Measurements from ENCODE around the gene POMT1.
A peak's percentile ranks its signal among the peaks of the same experiment; 100 is the strongest.

The POMT1 gene

DNA sequence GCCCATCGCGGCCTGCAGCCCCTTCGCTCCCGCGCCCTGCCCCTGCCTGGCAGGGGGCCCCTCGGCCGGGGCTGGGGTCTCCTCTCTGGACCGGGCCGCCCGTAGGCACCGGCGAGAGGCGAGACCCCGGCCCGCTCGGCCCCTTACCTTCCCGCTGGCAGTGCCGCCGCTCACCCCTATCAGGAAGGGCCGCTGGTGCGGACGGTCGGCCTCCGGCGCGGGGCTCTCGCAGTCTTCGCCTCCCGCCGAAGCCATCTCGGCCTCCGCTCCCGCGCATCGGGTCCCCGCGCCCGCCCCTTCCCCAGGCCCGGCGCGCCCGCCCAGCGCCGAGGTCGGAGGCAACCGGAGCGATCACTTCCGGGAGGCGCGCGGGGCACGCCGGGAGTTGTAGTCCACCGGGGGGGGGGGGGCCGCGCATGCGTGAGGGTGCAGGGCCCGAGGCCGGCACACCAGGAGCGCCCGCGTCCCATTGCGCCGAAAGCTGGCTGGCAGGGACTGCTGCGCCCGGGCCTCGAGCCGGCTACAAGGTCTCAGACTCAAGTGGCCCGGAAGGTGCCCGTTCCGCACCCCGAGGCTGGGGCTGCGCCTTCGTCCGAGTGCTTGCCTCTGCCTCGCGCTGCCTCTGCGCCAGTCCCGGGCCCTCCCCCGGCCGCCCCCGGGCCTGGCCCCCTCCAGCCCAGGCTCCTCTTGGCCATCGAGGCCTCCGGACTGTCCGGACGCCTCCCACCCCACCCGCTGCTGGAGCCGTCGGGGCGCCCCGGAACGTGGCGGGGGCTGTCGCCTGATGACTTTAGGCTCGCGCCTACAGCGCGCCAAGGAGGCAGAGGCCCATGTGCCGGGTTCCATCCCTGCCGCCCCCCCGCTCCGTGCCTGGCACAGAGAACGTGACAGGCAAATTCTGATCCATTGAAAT lies 28.5 kb downstream of the POMT1 start, which contains the start of gene UCK1:
TSS of gene UCK1 (minus strand) at position 344 of the 913 bp plus-strand sequence. CDS start at position 255, 89 bp downstream.
- peak; percentile 93 for ATAC-seq
- no peak for TF ChIP-seq ZC3H10 (CRISPR knock-in tag; IDR thresholded peaks at IDR 0.05)
- TF ChIP-seq TOX (CRISPR knock-in tag; IDR thresholded peaks at IDR 0.05; ENCODE audit: borderline replicate concordance) = no peak
- TF ChIP-seq, protein P1, sequence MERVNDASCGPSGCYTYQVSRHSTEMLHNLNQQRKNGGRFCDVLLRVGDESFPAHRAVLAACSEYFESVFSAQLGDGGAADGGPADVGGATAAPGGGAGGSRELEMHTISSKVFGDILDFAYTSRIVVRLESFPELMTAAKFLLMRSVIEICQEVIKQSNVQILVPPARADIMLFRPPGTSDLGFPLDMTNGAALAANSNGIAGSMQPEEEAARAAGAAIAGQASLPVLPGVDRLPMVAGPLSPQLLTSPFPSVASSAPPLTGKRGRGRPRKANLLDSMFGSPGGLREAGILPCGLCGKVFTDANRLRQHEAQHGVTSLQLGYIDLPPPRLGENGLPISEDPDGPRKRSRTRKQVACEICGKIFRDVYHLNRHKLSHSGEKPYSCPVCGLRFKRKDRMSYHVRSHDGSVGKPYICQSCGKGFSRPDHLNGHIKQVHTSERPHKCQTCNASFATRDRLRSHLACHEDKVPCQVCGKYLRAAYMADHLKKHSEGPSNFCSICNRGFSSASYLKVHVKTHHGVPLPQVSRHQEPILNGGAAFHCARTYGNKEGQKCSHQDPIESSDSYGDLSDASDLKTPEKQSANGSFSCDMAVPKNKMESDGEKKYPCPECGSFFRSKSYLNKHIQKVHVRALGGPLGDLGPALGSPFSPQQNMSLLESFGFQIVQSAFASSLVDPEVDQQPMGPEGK (CRISPR knock-in tag; IDR thresholded peaks at IDR 0.05; ENCODE audit: borderline replicate concordance) = no peak
- no peak for TF ChIP-seq ZNF70 (CRISPR knock-in tag; IDR thresholded peaks at IDR 0.05)
- TF ChIP-seq, protein P2, sequence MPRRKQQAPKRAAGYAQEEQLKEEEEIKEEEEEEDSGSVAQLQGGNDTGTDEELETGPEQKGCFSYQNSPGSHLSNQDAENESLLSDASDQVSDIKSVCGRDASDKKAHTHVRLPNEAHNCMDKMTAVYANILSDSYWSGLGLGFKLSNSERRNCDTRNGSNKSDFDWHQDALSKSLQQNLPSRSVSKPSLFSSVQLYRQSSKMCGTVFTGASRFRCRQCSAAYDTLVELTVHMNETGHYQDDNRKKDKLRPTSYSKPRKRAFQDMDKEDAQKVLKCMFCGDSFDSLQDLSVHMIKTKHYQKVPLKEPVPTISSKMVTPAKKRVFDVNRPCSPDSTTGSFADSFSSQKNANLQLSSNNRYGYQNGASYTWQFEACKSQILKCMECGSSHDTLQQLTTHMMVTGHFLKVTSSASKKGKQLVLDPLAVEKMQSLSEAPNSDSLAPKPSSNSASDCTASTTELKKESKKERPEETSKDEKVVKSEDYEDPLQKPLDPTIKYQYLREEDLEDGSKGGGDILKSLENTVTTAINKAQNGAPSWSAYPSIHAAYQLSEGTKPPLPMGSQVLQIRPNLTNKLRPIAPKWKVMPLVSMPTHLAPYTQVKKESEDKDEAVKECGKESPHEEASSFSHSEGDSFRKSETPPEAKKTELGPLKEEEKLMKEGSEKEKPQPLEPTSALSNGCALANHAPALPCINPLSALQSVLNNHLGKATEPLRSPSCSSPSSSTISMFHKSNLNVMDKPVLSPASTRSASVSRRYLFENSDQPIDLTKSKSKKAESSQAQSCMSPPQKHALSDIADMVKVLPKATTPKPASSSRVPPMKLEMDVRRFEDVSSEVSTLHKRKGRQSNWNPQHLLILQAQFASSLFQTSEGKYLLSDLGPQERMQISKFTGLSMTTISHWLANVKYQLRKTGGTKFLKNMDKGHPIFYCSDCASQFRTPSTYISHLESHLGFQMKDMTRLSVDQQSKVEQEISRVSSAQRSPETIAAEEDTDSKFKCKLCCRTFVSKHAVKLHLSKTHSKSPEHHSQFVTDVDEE (CRISPR knock-in tag; IDR thresholded peaks at IDR 0.05) = no peak
- TF ChIP-seq OSR1 (CRISPR knock-in tag; IDR thresholded peaks at IDR 0.05) = no peak
- TF ChIP-seq BACH2 (CRISPR knock-in tag; IDR thresholded peaks at IDR 0.05; ENCODE audit: borderline replicate concordance) = no peak
- TF ChIP-seq GLIS3 (CRISPR knock-in tag; IDR thresholded peaks at IDR 0.05) = no peak
- TF ChIP-seq TCF4 (CRISPR knock-in tag; IDR thresholded peaks at IDR 0.05; ENCODE audit: borderline replicate concordance) = no peak
- no peak for TF ChIP-seq ISL1 (CRISPR knock-in tag; IDR thresholded peaks at IDR 0.05)
- TF ChIP-seq ARNTL (CRISPR knock-in tag; IDR thresholded peaks at IDR 0.05; ENCODE audit: borderline replicate concordance, low read depth) = no peak

DNA sequence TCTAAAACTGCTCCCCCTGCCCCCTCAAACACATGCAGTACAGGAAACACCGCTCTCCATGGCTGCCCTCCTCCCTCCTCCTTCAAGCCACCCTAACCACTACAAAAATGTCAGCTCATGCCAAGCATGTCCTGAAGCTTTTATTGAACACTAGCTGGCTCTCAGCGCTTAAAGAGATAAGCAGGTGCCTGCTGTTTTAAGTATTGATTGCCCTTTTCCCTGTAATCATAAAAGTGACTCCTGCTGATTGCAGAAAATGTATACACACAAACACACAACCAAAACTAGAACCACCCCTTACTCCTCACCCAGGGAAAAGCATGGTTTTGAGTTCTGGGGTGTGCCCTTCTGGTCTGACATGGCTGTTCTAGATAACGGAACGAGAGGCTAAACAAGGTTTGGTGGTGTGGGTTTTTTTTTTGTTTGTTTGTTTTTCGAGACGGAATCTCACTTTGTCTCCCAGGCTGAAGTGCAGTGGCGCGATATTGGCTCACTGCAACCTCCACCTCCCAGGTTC lies 32.1 kb downstream of the POMT1 start:
- no peak for TF ChIP-seq CSDC2 (CRISPR knock-in tag; IDR thresholded peaks at IDR 0.05)
- TF ChIP-seq ZFP3 (CRISPR knock-in tag; IDR thresholded peaks at IDR 0.05) = no peak
- TF ChIP-seq ZNF565 (CRISPR knock-in tag; conservative IDR thresholded peaks at IDR 0.05; ENCODE audit: low read depth) = no peak
- TF ChIP-seq ZC3H10 (CRISPR knock-in tag; IDR thresholded peaks at IDR 0.05) = no peak
- TF ChIP-seq, protein P3, sequence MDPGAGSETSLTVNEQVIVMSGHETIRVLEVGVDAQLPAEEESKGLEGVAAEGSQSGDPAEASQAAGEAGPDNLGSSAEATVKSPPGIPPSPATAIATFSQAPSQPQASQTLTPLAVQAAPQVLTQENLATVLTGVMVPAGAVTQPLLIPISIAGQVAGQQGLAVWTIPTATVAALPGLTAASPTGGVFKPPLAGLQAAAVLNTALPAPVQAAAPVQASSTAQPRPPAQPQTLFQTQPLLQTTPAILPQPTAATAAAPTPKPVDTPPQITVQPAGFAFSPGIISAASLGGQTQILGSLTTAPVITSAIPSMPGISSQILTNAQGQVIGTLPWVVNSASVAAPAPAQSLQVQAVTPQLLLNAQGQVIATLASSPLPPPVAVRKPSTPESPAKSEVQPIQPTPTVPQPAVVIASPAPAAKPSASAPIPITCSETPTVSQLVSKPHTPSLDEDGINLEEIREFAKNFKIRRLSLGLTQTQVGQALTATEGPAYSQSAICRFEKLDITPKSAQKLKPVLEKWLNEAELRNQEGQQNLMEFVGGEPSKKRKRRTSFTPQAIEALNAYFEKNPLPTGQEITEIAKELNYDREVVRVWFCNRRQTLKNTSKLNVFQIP (CRISPR knock-in tag; IDR thresholded peaks at IDR 0.05; ENCODE audit: borderline replicate concordance, low read depth) = no peak
- no peak for TF ChIP-seq ESRRG (CRISPR knock-in tag; IDR thresholded peaks at IDR 0.05)
- no peak for TF ChIP-seq BACH2 (CRISPR knock-in tag; IDR thresholded peaks at IDR 0.05; ENCODE audit: borderline replicate concordance)
- TF ChIP-seq OSR1 (CRISPR knock-in tag; IDR thresholded peaks at IDR 0.05) = no peak
- ATAC-seq = no peak

DNA sequence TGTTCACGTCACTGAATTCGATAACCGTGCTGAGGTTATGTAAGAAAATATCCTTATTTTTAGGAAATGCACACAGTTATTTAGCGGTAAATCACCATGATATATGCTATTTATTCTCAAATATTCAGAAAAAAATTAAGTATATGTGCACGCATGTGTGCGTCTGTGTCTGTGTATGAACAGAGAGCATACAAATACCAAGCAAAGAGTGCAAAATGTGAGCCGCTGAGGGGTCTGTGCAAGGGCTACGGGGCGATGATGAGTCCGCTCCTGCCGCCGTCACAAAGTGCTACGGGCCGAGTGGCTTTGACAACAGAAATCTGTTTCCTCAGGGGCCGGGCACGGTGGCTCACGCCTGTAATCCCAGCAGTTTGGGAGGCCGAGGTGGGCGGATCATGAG lies 35.2 kb downstream of the POMT1 start:
- TF ChIP-seq, protein P3 (CRISPR knock-in tag; IDR thresholded peaks at IDR 0.05; ENCODE audit: borderline replicate concordance, low read depth) = no peak
- no peak for TF ChIP-seq RARB (CRISPR knock-in tag; IDR thresholded peaks at IDR 0.05)
- TF ChIP-seq OSR1 (CRISPR knock-in tag; IDR thresholded peaks at IDR 0.05) = no peak
- no peak for ATAC-seq

DNA sequence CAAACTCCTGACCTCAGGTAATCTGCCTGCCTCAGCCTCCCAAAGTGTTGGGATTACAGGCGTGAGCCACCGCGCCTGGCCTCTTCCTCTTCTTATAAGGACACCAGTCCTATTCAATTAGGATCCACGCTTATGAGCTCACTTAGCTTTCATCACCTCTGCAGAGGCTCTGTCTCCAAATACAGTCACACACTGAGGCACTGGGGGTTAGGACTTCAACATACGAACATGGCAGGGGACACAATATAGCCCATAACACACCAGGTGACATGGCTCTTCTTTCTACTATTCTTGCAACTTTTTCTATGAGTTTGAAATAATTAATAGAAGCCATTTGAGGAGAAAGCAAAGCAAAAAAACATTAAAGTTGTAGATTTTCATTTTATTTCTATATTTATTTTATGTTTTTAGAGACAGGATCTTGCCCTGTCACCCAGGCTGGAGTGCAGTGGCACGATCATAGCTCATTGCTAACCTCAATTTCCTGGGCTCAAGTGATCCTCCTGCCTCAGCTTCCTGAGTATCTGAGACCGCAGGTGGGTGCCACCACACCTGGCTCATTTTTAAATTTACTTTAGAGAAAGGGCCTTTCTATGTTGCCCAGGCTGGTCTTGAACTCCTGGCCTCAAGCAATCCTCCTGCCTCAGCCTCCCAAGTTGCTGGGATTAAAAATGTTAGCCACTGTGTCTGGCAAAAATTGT lies 36.7 kb downstream of the POMT1 start:
- ATAC-seq = no peak
- TF ChIP-seq SNAI2 (CRISPR knock-in tag; IDR thresholded peaks at IDR 0.05) (no peak), PPARA (CRISPR knock-in tag; IDR thresholded peaks at IDR 0.05; ENCODE audit: borderline replicate concordance) (no peak), RARB (CRISPR knock-in tag; IDR thresholded peaks at IDR 0.05) (no peak), ZFP3 (CRISPR knock-in tag; IDR thresholded peaks at IDR 0.05) (no peak), ESRRG (CRISPR knock-in tag; IDR thresholded peaks at IDR 0.05) (no peak), CSDC2 (CRISPR knock-in tag; IDR thresholded peaks at IDR 0.05) (no peak), ZNF565 (CRISPR knock-in tag; conservative IDR thresholded peaks at IDR 0.05; ENCODE audit: low read depth) (no peak), GLIS3 (CRISPR knock-in tag; IDR thresholded peaks at IDR 0.05) (no peak), BACH2 (CRISPR knock-in tag; IDR thresholded peaks at IDR 0.05; ENCODE audit: borderline replicate concordance) (no peak), ARNTL (CRISPR knock-in tag; IDR thresholded peaks at IDR 0.05; ENCODE audit: borderline replicate concordance, low read depth) (no peak), ZC3H10 (CRISPR knock-in tag; IDR thresholded peaks at IDR 0.05) (no peak)
- TF ChIP-seq, protein P2 (CRISPR knock-in tag; IDR thresholded peaks at IDR 0.05) = no peak
